Motor neuron (in vitro differentiated cells): Measurements from ENCODE around the gene ATF3. TPM values are rescaled to one million over a fixed set of nuclear protein-coding genes. Genes with fewer than 3 reads are reported as not detected.
A peak's percentile ranks its signal among the peaks of the same experiment; 100 is the strongest.

Experiments
- ATAC-seq, 8 experiments: fragments of 200-7000 bp; cut with Tn5 transposase; replicated peaks in 6 of 8; 2 replicates each; pipeline ENCODE4 v1.8.0; 2021; ENCODE audit warnings: mild to moderate bottlenecking in 8 of 8, moderate library complexity in 8 of 8
- H3K27ac ChIP-seq, 2 donors: fragments of 250-450 bp; sonication (Bioruptor Pico); 2 replicates each; pipeline ENCODE4 v1.9.0; 2021; ENCODE audit warnings: antibody characterized with exemption in 2 of 2, mild to moderate bottlenecking in 2 of 2, moderate library complexity in 1 of 2
- H3K4me1 ChIP-seq, 2 donors: fragments of 250-450 bp; sonication (Bioruptor Pico); replicated peaks in 1 of 2; 2 replicates each; pipeline ENCODE4 v1.6.1; 2021; ENCODE audit warnings: antibody characterized with exemption in 2 of 2, mild to moderate bottlenecking in 2 of 2, moderate library complexity in 1 of 2
- H3K4me3 ChIP-seq, 5 donors: fragments of 250-450 bp; sonication (Bioruptor Pico); 2 replicates each; pipeline ENCODE4 v1.9.0; 2021; ENCODE audit warnings: antibody characterized with exemption in 5 of 5, mild to moderate bottlenecking in 5 of 5, moderate library complexity in 4 of 5
- WGBS, 10 experiments: fragments of 450-650 bp; shearing (Covaris generic); methylation state at CpG; one replicate each; pipeline ENCODE4 v1.0.0; 2022; 5-methylcytosine and 5-hydroxymethylcytosine counted together
- in situ Hi-C, 9 experiments: fragments of 400-800 bp; cut with MboI; loops; one replicate each; pipeline ENCODE4 v1.15.0; 2021; ENCODE audit warnings: low sequenced_read_pairs in 9 of 9, low pct_unique_long_range_greater_than_20kb in 2 of 9; ENCODE audit not compliant: unreplicated experiment in 9 of 9
- total RNA-seq, 8 experiments: library from RNA; unstranded; fragments of 300-600 nt; gene quantifications; 2 replicates each; pipeline versions ENCODE4 v1.2.3 to v1.2.4, GENCODE V29; 2022

Gene ATF3
- total RNA-seq, 8 experiments from 2014 or later: 14.5 to 244 (median 28.7) TPM

DNA sequence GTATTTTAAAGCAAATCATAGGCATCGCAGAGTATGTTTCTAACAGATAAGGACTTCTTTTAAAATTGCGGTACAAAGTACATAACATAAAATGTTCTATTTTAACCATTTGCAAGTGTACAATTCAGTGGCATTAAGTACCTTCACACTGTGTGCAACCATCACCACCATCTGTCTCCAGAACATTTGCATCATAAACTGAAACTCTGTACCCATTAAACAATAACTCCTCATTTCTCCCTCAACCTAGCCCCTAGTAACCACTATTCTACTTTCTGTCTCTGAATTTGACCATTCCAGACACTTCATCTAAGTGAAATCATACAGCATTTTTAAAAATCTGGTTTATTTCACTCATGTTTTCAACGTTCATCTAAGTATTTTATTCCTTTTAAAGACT lies 16.6 kb upstream of the ATF3 start:
- in situ Hi-C loops: loop anchor here in 2 of 9 experiments (25.0 kb wide), 1 partner anchor 105 kb away; no protein-coding TSS in a partner anchor
- no peak for ATAC-seq
- no peak overlapping the region for H3K27ac ChIP-seq
- peaks cover 10 to 15% of the 10 kb centered on the region in 2 donors for H3K4me1 ChIP-seq
- H3K4me3 ChIP-seq: no peak overlapping the region
- 47 to 94% (median 85%) methylated on average over 2 to 3 of the region's 3 CpGs for WGBS, 10 experiments

DNA sequence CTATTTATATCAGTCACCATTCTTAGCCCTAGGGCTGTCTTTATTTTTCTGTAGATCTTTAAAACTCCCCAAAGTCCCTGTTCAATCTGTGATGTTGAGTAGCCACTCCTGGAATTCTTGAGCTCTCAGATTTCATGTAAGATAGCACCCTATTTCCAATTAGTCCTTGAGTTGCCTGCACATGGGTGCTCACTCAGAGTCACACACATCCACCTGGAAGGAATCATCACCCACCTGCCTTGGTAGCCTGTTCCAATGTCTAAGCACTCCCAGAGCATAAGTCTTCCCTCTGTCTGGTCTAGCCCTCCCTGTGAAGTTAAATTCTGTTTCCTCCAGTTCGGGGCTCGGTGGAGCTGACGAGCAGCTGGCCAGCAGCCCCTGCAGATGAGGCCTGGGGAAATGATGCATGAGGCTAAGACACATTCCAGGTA lies 14.7 kb upstream of the ATF3 start:
- H3K4me3 ChIP-seq: no peak overlapping the region
- 27 to 90% (median 61%) methylated on average over 3 of the region's 3 CpGs; no CpG with 5 or more reads in 1 of the 10 experiments for WGBS, 10 experiments
- no peak overlapping the region for H3K27ac ChIP-seq
- H3K4me1 ChIP-seq: peaks cover 10 to 15% of the 10 kb centered on the region in 2 donors
- no peak for ATAC-seq
- in situ Hi-C loops: loop anchor here in 2 of 9 experiments (25.0 kb wide), 1 partner anchor 107 kb away; no protein-coding TSS in a partner anchor

DNA sequence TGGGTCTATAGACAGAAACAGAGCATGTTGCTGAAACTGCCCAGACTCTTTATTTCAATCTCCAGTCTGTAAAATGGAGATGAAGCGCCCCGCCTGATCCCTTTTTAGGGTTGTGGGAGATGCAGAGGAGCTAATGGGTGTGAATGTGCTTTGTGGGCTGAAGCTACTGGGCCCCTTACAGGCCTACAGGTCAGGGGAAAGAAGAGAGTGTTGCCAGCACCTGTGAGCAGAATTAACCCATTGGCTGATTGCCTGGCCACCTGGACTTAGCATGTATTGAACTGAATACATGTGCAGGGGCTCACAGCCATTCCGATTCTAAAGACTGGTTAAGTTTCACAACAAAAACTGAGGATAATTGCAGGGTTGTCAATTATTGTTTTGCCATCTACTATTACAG lies 13.9 kb upstream of the ATF3 start:
- no peak overlapping the region for H3K4me3 ChIP-seq
- peaks cover 10 to 15% of the 10 kb centered on the region in 2 donors for H3K4me1 ChIP-seq
- 71 to 100% (median 90%) methylated on average over 1 to 3 of the region's 3 CpGs; no CpG with 5 or more reads in 3 of the 10 experiments for WGBS, 10 experiments

DNA sequence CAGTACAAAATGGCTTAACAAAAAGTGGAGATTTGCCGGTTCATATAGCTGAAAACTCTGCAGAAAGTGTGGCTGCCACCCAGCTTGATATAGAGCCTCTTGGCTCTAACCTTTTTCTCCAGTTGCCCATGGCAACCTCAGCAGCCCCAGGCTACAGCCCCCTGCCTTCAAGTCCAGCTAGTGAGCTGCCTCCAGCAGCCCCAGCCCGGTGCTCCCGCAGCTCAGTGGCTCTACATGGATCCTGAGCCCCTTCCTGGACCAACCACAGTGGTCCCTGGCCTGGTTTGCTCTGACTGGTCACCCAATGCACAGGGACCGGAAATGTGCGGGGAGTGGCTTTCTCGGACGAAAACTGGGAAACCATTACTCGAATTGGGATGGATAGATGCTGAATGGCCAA lies 13.3 kb upstream of the ATF3 start:
- H3K27ac ChIP-seq: no peak overlapping the region
- in situ Hi-C loops: loop anchor here in 2 of 9 experiments (25.0 kb wide), 1 partner anchor 108 kb away; no protein-coding TSS in a partner anchor
- no peak overlapping the region for H3K4me3 ChIP-seq
- WGBS, 10 experiments: 40 to 100% (median 69%) methylated on average over 1 to 8 of the region's 8 CpGs; no CpG with 5 or more reads in 3 of the 10 experiments
- ATAC-seq: peak in 5 of 8 experiments; percentile 92 to 97 (median 94)
- peaks cover 10 to 15% of the 10 kb centered on the region in 2 donors for H3K4me1 ChIP-seq

More for the DNA sequence above, 13.9 kb upstream of the ATF3 start:
- in situ Hi-C loops: loop anchor here in 2 of 9 experiments (25.0 kb wide), 1 partner anchor 107 kb away; no protein-coding TSS in a partner anchor
- no peak overlapping the region for H3K27ac ChIP-seq
- ATAC-seq: no peak

DNA sequence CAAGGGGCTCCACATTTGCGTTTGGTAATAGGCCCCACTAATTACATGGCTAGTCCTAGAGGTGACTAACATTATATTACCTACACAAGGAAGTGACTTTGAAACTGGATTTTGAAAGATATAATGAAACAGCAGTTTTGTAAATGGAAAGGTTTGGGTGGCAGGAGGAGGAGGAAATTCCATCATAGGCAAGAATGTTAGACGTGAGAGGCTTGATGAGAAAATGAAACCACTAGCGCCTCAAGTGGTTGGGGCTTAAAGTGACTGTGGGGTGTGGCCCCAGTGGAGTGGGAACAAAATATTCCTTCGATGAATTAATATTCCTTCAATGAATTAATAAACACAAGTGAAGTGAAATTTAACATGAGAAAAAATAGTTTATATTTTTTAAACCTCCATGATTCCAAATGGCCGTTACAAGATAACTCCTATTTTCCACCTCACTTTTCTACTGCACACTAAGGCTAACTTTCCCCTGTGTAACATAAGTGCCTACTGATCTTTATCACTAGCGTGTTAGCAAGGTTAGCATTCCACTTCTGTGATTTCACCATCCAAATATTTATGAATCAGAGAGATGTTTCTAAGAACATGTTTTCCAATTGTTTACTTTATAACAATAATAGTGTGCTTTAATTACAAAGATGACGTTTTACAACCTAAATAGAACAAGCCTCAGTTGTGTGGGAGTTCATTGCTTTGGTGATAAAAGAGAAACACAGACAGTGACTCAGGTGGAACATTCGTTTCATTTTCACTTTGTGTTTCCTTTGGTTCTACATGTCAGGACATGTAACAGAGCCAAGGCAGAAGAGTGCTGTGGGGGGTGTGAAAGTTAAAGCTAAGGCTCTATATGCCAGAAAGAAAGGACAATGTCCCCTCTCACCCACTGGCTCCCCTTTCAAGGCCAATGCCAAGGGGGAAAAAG lies 12.5 kb upstream of the ATF3 start:
- H3K27ac ChIP-seq: no peak overlapping the region
- no peak overlapping the region for H3K4me3 ChIP-seq
- in situ Hi-C loops: loop anchor here in 2 of 9 experiments (25.0 kb wide), 1 partner anchor 109 kb away; no protein-coding TSS in a partner anchor
- ATAC-seq: peak in 5 of 8 experiments; percentile 32 to 93 (median 79)
- H3K4me1 ChIP-seq: peaks cover 10 to 15% of the 10 kb centered on the region in 2 donors
- 20 to 100% (median 76%) methylated on average over 2 to 8 of the region's 8 CpGs; no CpG with 5 or more reads in 1 of the 10 experiments for WGBS, 10 experiments

DNA sequence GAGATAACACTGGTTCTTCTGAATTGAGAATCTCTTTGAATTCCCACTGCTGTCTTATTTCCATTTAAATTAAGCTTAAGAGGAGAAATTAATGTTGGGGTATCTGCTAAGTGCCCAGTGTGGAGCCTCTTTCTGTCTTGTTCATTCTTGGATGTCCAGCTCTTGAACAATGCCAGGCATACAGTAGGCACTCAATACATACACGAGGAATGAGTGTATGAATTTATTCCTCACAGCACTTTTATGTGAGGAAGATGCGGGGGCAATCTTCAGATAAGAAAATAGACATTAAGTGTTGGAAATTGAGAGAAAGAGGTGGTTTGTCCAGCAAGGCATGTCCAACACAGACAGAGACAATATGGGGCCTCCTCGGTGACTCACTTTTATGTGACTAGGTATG lies 11.8 kb upstream of the ATF3 start:
- peaks cover 10 to 15% of the 10 kb centered on the region in 2 donors for H3K4me1 ChIP-seq
- H3K27ac ChIP-seq: no peak overlapping the region
- ATAC-seq: no peak
- no peak overlapping the region for H3K4me3 ChIP-seq
- in situ Hi-C loops: loop anchor here in 2 of 9 experiments (25.0 kb wide), 1 partner anchor 109 kb away; no protein-coding TSS in a partner anchor
- 74 to 100% (median 83%) methylated on average over 1 to 3 of the region's 3 CpGs; no CpG with 5 or more reads in 1 of the 10 experiments for WGBS, 10 experiments

DNA sequence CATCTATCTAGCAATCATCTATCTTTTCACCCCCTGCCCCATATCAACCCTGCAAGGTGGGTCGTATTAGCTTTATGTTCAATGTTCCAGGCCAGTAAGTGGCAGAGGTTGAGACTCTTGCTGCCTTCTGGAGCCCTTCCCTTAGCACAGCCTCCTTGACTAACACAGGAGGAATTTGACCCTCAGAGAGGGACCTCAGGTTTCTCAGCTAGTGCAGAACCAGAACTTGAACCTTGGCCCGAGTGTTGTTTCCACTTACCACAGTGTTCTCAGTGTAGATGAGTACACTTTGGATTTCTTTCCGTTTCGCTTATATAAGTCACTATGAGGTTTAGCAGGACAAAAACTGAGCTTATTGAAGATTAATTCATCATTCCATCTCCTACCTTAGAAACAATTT lies 11.1 kb upstream of the ATF3 start:
- in situ Hi-C loops: loop anchor here in 2 of 9 experiments (25.0 kb wide), 1 partner anchor 110 kb away; no protein-coding TSS in a partner anchor
- 80 to 100% (median 96%) methylated on average over 1 to 4 of the region's 4 CpGs for WGBS, 10 experiments

DNA sequence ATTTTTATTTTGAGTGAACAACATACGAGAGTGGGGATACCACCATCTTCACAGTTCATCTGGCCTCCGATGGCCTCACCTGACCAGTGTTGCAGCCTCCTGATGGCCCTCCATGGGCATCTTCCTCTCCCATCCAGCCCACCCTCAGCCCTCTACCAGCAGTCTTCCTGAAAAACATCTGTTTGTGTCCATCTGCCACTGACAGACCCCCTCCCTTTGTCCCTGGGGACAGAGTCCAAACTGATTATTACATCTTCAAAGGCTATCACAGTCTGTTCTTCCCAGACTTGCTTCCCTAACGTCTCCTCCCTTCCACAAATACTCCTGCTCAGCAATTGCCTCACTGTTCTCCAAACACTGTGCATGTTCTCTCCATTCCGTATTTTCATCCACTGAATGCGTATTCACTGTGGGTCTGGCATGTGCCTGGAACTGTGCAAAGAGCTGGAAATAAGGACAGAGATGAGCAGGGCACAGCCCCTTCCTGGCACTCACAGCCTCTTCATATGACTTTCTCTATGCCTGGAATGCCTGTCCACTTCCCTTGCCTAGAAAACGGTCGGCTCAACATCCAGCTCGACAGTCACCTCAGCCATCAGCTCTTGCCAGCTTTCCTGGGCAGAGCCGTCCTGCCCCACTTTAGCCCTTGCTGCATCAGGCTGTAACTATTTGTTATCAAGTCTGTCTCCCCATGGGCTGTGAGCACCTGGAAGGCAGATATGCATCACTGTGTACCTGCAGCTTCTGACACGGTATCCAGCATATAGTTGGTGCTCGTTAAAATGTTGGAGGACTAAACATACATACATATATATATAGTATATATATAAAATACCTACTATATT lies 8.3 kb upstream of the ATF3 start:
- Histone ChIP-seq H3K4me3 (no peak overlapping the region), H3K27ac (no peak overlapping the region), H3K4me1 (peaks cover 1 to 6% of the 10 kb centered on the region in 2 donors)
- in situ Hi-C loops: loop anchor here in 1 of 9 experiments (25.0 kb wide), 1 partner anchor 113 kb away; no protein-coding TSS in a partner anchor
- ATAC-seq: peak in 3 of 8 experiments; percentile 6 to 58 (median 13)
- WGBS, 10 experiments: 0 to 80% (median 52%) methylated on average over 1 to 11 of the region's 11 CpGs; no CpG with 5 or more reads in 1 of the 10 experiments

More for the DNA sequence above, 11.1 kb upstream of the ATF3 start:
- Histone ChIP-seq H3K4me3 (no peak overlapping the region), H3K27ac (no peak overlapping the region), H3K4me1 (peaks cover 10 to 15% of the 10 kb centered on the region in 2 donors)
- ATAC-seq: no peak

DNA sequence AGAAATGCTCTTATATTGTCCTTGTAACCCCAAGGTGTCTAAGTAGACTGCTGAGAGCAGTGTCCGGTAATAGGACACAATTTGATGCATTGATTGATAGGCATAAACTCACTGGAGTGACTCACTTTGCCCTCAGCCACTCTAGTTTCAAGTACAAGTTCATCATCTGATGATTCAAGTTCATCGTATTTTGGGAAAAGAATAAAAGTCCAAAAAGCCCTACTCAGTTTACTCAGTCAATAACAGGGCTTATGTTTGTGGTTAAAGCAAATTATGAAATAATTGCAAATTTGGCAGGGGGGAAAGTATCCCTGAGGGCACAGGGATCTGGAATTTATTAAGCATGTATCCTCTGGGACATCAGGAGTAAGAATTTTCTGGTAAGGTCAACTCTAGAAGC lies 7.6 kb upstream of the ATF3 start:
- WGBS, 10 experiments: 0 to 100% (median 90%) methylated on average over 1 to 2 of the region's 2 CpGs; no CpG with 5 or more reads in 1 of the 10 experiments
- no peak overlapping the region for H3K27ac ChIP-seq
- in situ Hi-C loops: loop anchor here in 1 of 9 experiments (25.0 kb wide), 1 partner anchor 114 kb away; no protein-coding TSS in a partner anchor
- peaks cover 0 to 3% of the 10 kb centered on the region in 2 donors for H3K4me1 ChIP-seq
- ATAC-seq: peak in 2 of 8 experiments; percentile 9 to 10
- no peak overlapping the region for H3K4me3 ChIP-seq

DNA sequence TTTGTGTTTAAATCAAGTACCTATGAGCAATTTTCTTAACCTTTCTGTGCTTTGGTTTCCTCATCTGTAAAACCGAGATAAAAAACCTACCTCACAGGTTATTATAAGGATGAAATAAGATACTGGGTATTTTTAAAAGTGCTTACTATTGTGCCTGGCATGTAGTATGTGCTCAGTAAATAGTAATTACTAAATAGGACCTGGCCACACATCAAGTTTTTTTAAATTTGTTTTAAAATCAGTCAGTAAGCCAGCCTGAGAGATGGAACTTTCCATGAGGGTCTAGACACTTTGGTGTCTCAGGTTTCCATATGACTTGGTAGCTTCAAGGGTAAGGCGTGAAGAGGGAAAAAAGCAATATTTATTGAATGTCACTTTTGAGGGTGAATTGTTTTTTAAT lies 7.0 kb upstream of the ATF3 start:
- ATAC-seq: no peak
- in situ Hi-C loops: loop anchor here in 1 of 9 experiments (25.0 kb wide), 1 partner anchor 114 kb away; no protein-coding TSS in a partner anchor
- 29 to 100% (median 85%) methylated on average over 1 to 2 of the region's 2 CpGs for WGBS, 10 experiments

DNA sequence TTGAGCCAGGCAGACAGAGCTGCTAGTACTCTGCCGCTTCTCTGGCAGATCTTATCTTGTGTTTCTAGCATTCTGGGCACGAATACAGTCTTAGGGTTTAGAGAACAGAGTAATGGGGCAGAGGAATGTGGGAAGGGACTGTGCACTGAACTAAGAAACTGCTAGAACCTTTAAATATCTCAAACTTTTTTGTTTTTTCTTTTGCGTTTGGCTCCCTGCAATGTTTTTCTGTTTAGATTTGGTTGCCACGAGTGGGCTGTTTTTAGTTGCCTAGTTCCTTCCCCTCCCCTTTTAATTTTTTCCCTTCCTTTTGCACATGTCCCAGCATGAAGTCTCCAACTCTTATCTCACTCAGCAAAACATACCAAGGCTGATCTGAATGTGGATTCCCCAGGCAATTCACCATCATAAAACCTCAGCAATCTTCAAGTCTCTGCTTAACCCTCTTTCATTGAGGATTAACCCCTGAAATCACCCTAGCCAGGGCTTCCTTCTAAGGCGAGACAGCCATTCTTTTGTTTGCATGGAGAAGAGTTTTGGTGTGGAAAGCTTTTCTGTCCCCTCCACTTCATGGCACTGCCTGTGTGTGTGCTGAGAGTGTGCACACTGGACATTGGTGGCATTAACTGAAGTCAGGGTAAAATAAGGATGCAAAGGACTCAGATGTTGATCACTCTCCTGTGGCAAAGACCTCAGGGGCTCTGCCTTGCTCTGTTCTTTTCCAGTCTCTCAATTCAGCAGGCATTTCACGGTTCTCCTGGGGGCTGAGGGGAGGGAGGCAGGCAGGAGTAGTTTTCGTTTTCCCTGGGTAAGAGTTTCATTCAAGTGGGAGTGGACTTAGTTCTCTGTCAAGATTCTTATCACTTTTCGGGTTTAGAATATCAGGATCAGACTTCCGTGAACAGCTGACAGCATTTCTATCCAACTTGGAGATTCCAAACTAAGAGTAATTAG lies 2.8 kb upstream of the ATF3 start:
- WGBS, 10 experiments: 3 to 80% (median 23%) methylated on average over 1 to 9 of the region's 9 CpGs
- H3K4me1 ChIP-seq: peaks cover 16% of the 10 kb centered on the region in 2 donors
- in situ Hi-C loops: loop anchor here in 1 of 9 experiments (25.0 kb wide), 1 partner anchor 118 kb away; no protein-coding TSS in a partner anchor
- no peak overlapping the region for H3K4me3 ChIP-seq
- ATAC-seq: no peak
- no peak overlapping the region for H3K27ac ChIP-seq

More for the DNA sequence above, 7.0 kb upstream of the ATF3 start:
- Histone ChIP-seq H3K4me1 (peaks cover under 1 to 2% of the 10 kb centered on the region in 2 donors), H3K27ac (no peak overlapping the region), H3K4me3 (no peak overlapping the region)
